Peyer's patch (tissue), 4 donors: ENCODE results near the gene CTSH.

Experiments used
- POLR2A ChIP-seq, 2 donors: fragments of 450-650 bp; IDR thresholded peaks; one replicate each; pipeline ENCODE4 v1.5.1; 2017; ENCODE audit warnings: antibody characterized with exemption in 2 of 2, mild to moderate bottlenecking in 2 of 2, moderate library complexity in 2 of 2
- TF ChIP-seq, protein P1 (sequence below), 6 experiments: fragments of 450-650 bp in 4 of 6; fragments of 200-600 bp in 2 of 6; sonication (generic) in 1 of 6; IDR thresholded peaks; one replicate each; pipeline ENCODE4 v1.5.1; 2017 to 2019; ENCODE audit warnings: antibody characterized with exemption in 6 of 6, mild to moderate bottlenecking in 3 of 6, moderate library complexity in 1 of 6

GRCh38 chr15:78904599-78905358 lies 40.1 kb downstream of the CTSH start:
- TF ChIP-seq, protein P1, sequence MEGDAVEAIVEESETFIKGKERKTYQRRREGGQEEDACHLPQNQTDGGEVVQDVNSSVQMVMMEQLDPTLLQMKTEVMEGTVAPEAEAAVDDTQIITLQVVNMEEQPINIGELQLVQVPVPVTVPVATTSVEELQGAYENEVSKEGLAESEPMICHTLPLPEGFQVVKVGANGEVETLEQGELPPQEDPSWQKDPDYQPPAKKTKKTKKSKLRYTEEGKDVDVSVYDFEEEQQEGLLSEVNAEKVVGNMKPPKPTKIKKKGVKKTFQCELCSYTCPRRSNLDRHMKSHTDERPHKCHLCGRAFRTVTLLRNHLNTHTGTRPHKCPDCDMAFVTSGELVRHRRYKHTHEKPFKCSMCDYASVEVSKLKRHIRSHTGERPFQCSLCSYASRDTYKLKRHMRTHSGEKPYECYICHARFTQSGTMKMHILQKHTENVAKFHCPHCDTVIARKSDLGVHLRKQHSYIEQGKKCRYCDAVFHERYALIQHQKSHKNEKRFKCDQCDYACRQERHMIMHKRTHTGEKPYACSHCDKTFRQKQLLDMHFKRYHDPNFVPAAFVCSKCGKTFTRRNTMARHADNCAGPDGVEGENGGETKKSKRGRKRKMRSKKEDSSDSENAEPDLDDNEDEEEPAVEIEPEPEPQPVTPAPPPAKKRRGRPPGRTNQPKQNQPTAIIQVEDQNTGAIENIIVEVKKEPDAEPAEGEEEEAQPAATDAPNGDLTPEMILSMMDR (IDR thresholded peaks at IDR 0.05), result no peak
- TF ChIP-seq POLR2A (IDR thresholded peaks at IDR 0.05), result no peak
